B cell (primary cell): ENCODE results near the gene ITPR3. TPM values are rescaled to one million over a fixed set of nuclear protein-coding genes. Genes with fewer than 3 reads are reported as not detected.

ENCODE experiments used
- ATAC-seq: fragments of 200-7000 bp; cut with Tn5 transposase; one replicate; pipeline ENCODE4 v1.10.0; 2021; ENCODE audit warnings: low read depth, mild to moderate bottlenecking, moderate number of reproducible peaks, moderate library complexity
- CTCF ChIA-PET: fragments of 350-600 bp; sonication (Branson Sonifier 250); formaldehyde crosslinking; loops from one replicate; lab custom pipeline; 2021; ENCODE audit warnings: antibody characterized with exemption, inconsistent platforms; lab: Charles Lee
- POLR2A ChIA-PET: fragments of 350-600 bp; sonication (Branson Sonifier 250); formaldehyde crosslinking; loops from one replicate; lab custom pipeline; 2021; ENCODE audit warnings: antibody characterized with exemption; lab: Charles Lee
- DNase-seq: peaks from one replicate; pipeline ENCODE4 v3.0.0; 2013
- H2AFZ ChIP-seq: 2 replicates; pipeline ENCODE4 v1.6.1; 2012; ENCODE audit warnings: mild to moderate bottlenecking, low read depth, low read length; ENCODE audit not compliant: insufficient read depth, poor library complexity, severe bottlenecking
- H3K27ac ChIP-seq, 2 donors: 1 replicate in 1 of 2; 2 replicates in 1 of 2; pipeline ENCODE4 v1.5.1; 2012 to 2013; ENCODE audit warnings: low read length in 2 of 2, mild to moderate bottlenecking in 2 of 2, moderate library complexity in 1 of 2
- H3K27me3 ChIP-seq, 4 experiments: fragments of 200-600 bp in 1 of 4; sonication (generic) in 1 of 4; replicated peaks in 1 of 4; 1 replicate in 2 of 4; 2 replicates in 2 of 4; pipeline versions ENCODE4 v1.6.1 to v1.7.0; 2013 to 2016; ENCODE audit warnings: low read length in 3 of 4, mild to moderate bottlenecking in 2 of 4, mixed read lengths in 1 of 4, moderate library complexity in 1 of 4; ENCODE audit not compliant: insufficient read depth in 4 of 4, control insufficient read depth in 3 of 4; ENCODE audit errors: control extremely low read depth in 1 of 4
- H3K36me3 ChIP-seq, 2 experiments: replicated peaks in 1 of 2; 1 replicate in 1 of 2; 2 replicates in 1 of 2; pipeline versions ENCODE4 v1.6.1 to v1.7.1; 2013; ENCODE audit warnings: low read length in 1 of 2; ENCODE audit not compliant: insufficient read depth in 2 of 2, control insufficient read depth in 1 of 2; ENCODE audit errors: control extremely low read depth in 1 of 2, extremely low read depth in 1 of 2
- H3K4me1 ChIP-seq, 2 donors: fragments of 200-600 bp in 1 of 2; sonication (generic) in 1 of 2; 1 replicate in 1 of 2; 2 replicates in 1 of 2; pipeline versions ENCODE4 v1.5.1 to v1.6.1; 2013 to 2017; ENCODE audit warnings: low read length in 2 of 2; ENCODE audit not compliant: control insufficient read depth in 2 of 2, insufficient read depth in 2 of 2
- H3K4me2 ChIP-seq: replicated peaks from 2 replicates; pipeline ENCODE3; 2012; ENCODE audit warnings: mild to moderate bottlenecking, low read depth, low read length; ENCODE audit not compliant: poor library complexity, severe bottlenecking
- H3K4me3 ChIP-seq, 5 experiments: fragments of 200-600 bp in 1 of 5; sonication (generic) in 1 of 5; 1 replicate in 3 of 5; 2 replicates in 2 of 5; pipeline versions ENCODE4 v1.5.1 to v1.7.0; 2011 to 2016; ENCODE audit warnings: low read length in 4 of 5, mild to moderate bottlenecking in 4 of 5, low read depth in 2 of 5, control low read depth in 1 of 5, moderate library complexity in 1 of 5; ENCODE audit not compliant: insufficient read depth in 1 of 5; ENCODE audit errors: control extremely low read depth in 1 of 5, extremely low read depth in 1 of 5
- H3K79me2 ChIP-seq: fragments of 200-600 bp; sonication (generic); one replicate; pipeline ENCODE4 v1.6.0; 2016; ENCODE audit warnings: low read length; ENCODE audit not compliant: control insufficient read depth, insufficient read depth
- H3K9ac ChIP-seq: fragments of 200-600 bp; sonication (generic); 2 replicates; pipeline ENCODE4 v1.6.1; 2017; ENCODE audit warnings: mild to moderate bottlenecking, low read length, moderate library complexity
- H3K9me3 ChIP-seq, 3 donors: one replicate each; pipeline versions ENCODE4 v1.6.1 to v1.7.1; 2013; ENCODE audit warnings: low read length in 2 of 3; ENCODE audit not compliant: control insufficient read depth in 2 of 3, insufficient read depth in 1 of 3; ENCODE audit errors: control extremely low read depth in 1 of 3
- H4K20me1 ChIP-seq: 2 replicates; pipeline ENCODE4 v1.6.0; 2012; ENCODE audit warnings: mild to moderate bottlenecking, low read length; ENCODE audit not compliant: insufficient read depth, control insufficient read depth, poor library complexity, severe bottlenecking
- H3K27ac Mint-ChIP-seq: one replicate; pipeline ENCODE4 v1.8.0; 2021; ENCODE audit warnings: mixed read lengths
- H3K27me3 Mint-ChIP-seq: one replicate; pipeline ENCODE4 v1.8.0; 2021; ENCODE audit warnings: mixed read lengths
- H3K4me1 Mint-ChIP-seq: one replicate; pipeline ENCODE4 v1.8.0; 2021; ENCODE audit warnings: mixed read lengths
- H3K4me3 Mint-ChIP-seq: one replicate; pipeline ENCODE4 v1.8.0; 2021; ENCODE audit warnings: mixed read lengths
- H3K9me3 Mint-ChIP-seq: one replicate; pipeline ENCODE4 v1.8.0; 2022; ENCODE audit warnings: mixed read lengths; ENCODE audit not compliant: insufficient read depth
- EZH2 ChIP-seq: IDR thresholded peaks from 2 replicates; pipeline ENCODE4 v1.6.1; 2012; ENCODE audit warnings: borderline replicate concordance, low read depth, mild to moderate bottlenecking, moderate library complexity, low read length; ENCODE audit not compliant: insufficient read depth, poor library complexity, severe bottlenecking
- WGBS: methylation state at CpG from one replicate; pipeline ENCODE4 v1.1.5; 2013; ENCODE audit warnings: missing lambda C conversion rate; ENCODE audit not compliant: insufficient coverage; 5-methylcytosine and 5-hydroxymethylcytosine counted together
- intact Hi-C: fragments of 100-400 bp; cut with micrococcal nuclease; formaldehyde crosslinking; loops from one replicate; pipeline ENCODE4 v1.10.0; 2022
- polyA plus RNA-seq: library from polyadenylated mRNA; depleted of rRNA; stranded (reverse); fragments of >200 nt; gene quantifications from 2 replicates; pipeline ENCODE4 v1.2.3, GENCODE V29; 2012
- total RNA-seq, 2 donors: library from RNA; stranded (reverse); fragments of 120-200 nt in 1 of 2; gene quantifications; 1 replicate in 1 of 2; 2 replicates in 1 of 2; pipeline versions ENCODE4 v1.2.3 to v1.2.4, GENCODE V29; 2013 to 2022
- TF ChIP-seq, protein P1 (sequence below): fragments of 200-600 bp; IDR thresholded peaks from one replicate; pipeline ENCODE4 v1.8.0; 2022; ENCODE audit warnings: antibody characterized with exemption, mild to moderate bottlenecking

ITPR3 gene
- total and polyA plus RNA-seq, 2 donors (not counting 1 experiment from before 2014, with no cell fraction given), result 61.9 to 67.6 TPM

- Histone ChIP-seq H4K20me1 (no peaks in the 10 kb centered on the region), H3K9ac (no peak overlapping the region), H3K27me3 (no peaks in the 10 kb centered on the region), H3K36me3 (no peaks in the 10 kb centered on the region), H3K4me2 (no peak overlapping the region), H2AFZ (no peak overlapping the region), H3K4me3 (no peak overlapping the region), H3K27ac (no peak overlapping the region), H3K79me2 (no peaks in the 10 kb centered on the region), H3K9me3 (peaks cover 0 to 4% (median under 1%) of the 10 kb centered on the region in 3 donors), H3K4me1 (peaks cover 44 to 53% of the 10 kb centered on the region in 2 donors)
- Mint-ChIP-seq H3K4me3 (no peak overlapping the region), H3K27ac (no peak overlapping the region), H3K4me1 (peaks cover 54% of the 10 kb centered on the region), H3K27me3 (no peaks in the 10 kb centered on the region), H3K9me3 (no peaks in the 10 kb centered on the region)
- 96% methylated on average over 8 of the region's 8 CpGs for WGBS
- intact Hi-C loops, result no loop called here
- TF ChIP-seq, protein P1, sequence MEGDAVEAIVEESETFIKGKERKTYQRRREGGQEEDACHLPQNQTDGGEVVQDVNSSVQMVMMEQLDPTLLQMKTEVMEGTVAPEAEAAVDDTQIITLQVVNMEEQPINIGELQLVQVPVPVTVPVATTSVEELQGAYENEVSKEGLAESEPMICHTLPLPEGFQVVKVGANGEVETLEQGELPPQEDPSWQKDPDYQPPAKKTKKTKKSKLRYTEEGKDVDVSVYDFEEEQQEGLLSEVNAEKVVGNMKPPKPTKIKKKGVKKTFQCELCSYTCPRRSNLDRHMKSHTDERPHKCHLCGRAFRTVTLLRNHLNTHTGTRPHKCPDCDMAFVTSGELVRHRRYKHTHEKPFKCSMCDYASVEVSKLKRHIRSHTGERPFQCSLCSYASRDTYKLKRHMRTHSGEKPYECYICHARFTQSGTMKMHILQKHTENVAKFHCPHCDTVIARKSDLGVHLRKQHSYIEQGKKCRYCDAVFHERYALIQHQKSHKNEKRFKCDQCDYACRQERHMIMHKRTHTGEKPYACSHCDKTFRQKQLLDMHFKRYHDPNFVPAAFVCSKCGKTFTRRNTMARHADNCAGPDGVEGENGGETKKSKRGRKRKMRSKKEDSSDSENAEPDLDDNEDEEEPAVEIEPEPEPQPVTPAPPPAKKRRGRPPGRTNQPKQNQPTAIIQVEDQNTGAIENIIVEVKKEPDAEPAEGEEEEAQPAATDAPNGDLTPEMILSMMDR, result no peak
- no peak for TF ChIP-seq EZH2
- no peak for DNase-seq
- CTCF ChIA-PET, result interaction anchor here (0.7 to 15.7 kb wide), 25 partner anchors 9 to 440 kb away, joined by 3 to 330 read pairs (median 5); partner anchors contain the start of genes ITPR3 and UQCC2
- POLR2A ChIA-PET, result no interaction called here
- ATAC-seq, result no peak
These were observed 33.6 kb upstream of the ITPR3 start for GRCh38 chr6:33587529-33587928.

- Histone ChIP-seq H3K4me3 (no peak overlapping the region), H3K4me2 (no peak overlapping the region), H3K4me1 (peaks cover 54 to 67% of the 10 kb centered on the region in 2 donors), H3K36me3 (no peaks in the 10 kb centered on the region), H4K20me1 (no peaks in the 10 kb centered on the region), H3K27me3 (no peaks in the 10 kb centered on the region), H3K79me2 (no peaks in the 10 kb centered on the region), H3K9ac (no peak overlapping the region), H3K27ac (no peak overlapping the region), H2AFZ (no peak overlapping the region), H3K9me3 (peaks cover 0 to 11% (median 5%) of the 10 kb centered on the region in 3 donors)
- H3K9me3 Mint-ChIP-seq, result no peaks in the 10 kb centered on the region
- no peak for DNase-seq
- H3K4me1 Mint-ChIP-seq, result peaks cover 65% of the 10 kb centered on the region
- ChIA-PET CTCF (interaction anchor here (1.7 to 15.7 kb wide), 6 partner anchors 19 to 183 kb away, joined by 6 to 330 read pairs (median 13); partner anchors contain the start of gene UQCC2), POLR2A (interaction anchor here (0.7 kb wide), 1 partner anchor 225 kb away, joined by 3 read pairs; no protein-coding TSS in a partner anchor)
- no peak for ATAC-seq
- no peak overlapping the region for H3K4me3 Mint-ChIP-seq
- WGBS, result no CpG with 5 or more reads among the region's 4 CpGs
- H3K27ac Mint-ChIP-seq, result no peak overlapping the region
- no peaks in the 10 kb centered on the region for H3K27me3 Mint-ChIP-seq
- intact Hi-C loops, result loop anchor here (2.0 kb wide), 1 partner anchor 566 kb away; no protein-coding TSS in a partner anchor
- TF ChIP-seq EZH2, result no peak
- TF ChIP-seq, protein P1, result no peak
These were observed 32.2 kb upstream of the ITPR3 start for GRCh38 chr6:33588894-33589293.
